ENCODE data around the gene PIKFYVE.

DNA sequence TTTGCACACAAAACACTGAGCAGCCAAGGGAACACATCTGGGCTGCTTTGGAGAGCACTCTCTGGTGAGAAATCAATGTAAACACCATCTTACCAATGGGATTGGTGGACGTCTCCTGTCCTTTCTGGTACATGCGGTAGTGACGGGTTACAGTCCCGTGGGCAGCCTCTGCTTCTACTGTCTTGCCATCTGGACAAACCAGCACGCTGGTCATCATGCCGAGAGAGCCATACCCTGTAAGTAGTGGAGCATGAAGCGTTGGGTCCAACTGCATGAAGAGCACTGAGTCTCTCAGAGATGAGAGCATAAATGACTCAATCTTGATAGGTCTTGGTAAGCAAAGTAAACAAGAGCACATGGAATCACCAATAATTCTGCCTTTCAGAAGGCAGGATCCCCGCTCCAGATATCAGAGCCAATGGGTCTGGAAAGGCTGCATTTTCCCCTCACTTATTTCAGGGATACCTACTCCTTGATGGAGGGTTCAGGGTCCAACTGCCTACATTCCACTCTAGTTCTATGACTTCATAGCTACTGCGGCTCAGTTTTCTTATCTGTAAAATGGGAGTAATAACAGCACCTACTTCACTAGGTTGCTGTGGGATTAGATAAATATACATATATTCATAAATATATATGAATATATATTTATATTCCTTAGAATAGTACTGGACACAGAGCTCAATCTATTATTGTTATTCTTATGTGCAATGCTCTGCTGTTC lies 26.1 kb upstream of the PIKFYVE start:
- no peak for TF ChIP-seq EZH2 (IDR thresholded peaks at IDR 0.05; ENCODE audit: low read length, missing control alignments)
- TF ChIP-seq, protein P1, sequence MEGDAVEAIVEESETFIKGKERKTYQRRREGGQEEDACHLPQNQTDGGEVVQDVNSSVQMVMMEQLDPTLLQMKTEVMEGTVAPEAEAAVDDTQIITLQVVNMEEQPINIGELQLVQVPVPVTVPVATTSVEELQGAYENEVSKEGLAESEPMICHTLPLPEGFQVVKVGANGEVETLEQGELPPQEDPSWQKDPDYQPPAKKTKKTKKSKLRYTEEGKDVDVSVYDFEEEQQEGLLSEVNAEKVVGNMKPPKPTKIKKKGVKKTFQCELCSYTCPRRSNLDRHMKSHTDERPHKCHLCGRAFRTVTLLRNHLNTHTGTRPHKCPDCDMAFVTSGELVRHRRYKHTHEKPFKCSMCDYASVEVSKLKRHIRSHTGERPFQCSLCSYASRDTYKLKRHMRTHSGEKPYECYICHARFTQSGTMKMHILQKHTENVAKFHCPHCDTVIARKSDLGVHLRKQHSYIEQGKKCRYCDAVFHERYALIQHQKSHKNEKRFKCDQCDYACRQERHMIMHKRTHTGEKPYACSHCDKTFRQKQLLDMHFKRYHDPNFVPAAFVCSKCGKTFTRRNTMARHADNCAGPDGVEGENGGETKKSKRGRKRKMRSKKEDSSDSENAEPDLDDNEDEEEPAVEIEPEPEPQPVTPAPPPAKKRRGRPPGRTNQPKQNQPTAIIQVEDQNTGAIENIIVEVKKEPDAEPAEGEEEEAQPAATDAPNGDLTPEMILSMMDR (conservative IDR thresholded peaks at IDR 0.05 in 1 of 2, IDR thresholded peaks at IDR 0.05 in 1 of 2; ENCODE audit: low read depth in 1 of 2, low read length in 2 of 2): no peak

All from fibroblast of lung (primary cell).